Smooth muscle cell of the brain vasculature (primary cell): Measurements from ENCODE around the gene BLTP1.

Experiments used
- DNase-seq: peaks from one replicate; pipeline ENCODE4 v3.0.0-alpha.2; 2012; ENCODE audit warnings: low read depth, low spot score

Gene BLTP1

GRCh38 chr4:122171323-122171722, 19.2 kb downstream of the BLTP1 start:
- DNase-seq = no peak

- no peak for DNase-seq
These were observed 20.1 kb downstream of the BLTP1 start for GRCh38 chr4:122172266-122172665.

DNA sequence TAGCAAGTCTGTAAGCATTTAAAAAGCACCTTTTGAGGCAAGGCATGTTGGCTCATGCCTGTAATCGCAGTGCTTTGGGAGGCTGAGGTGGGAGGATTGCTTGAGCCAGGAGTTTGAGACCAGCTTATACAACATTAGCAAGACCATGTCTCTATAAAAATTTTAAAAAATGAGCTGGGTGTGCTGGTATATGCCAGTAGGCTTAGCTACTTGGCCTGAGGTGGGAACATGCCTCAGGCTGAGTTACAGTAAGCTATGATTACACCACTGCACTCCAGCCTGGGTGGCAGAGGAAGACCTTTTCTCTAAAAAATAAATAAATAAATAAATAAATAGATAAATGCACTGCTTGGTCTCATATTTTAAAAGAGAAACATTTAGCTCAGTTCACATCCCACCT, 26.8 kb downstream of the BLTP1 start:
- no peak for DNase-seq

GRCh38 chr4:122195718-122196117, 43.6 kb downstream of the BLTP1 start:
- no peak for DNase-seq
